Measurements from ENCODE around the gene TOMM34.

DNA sequence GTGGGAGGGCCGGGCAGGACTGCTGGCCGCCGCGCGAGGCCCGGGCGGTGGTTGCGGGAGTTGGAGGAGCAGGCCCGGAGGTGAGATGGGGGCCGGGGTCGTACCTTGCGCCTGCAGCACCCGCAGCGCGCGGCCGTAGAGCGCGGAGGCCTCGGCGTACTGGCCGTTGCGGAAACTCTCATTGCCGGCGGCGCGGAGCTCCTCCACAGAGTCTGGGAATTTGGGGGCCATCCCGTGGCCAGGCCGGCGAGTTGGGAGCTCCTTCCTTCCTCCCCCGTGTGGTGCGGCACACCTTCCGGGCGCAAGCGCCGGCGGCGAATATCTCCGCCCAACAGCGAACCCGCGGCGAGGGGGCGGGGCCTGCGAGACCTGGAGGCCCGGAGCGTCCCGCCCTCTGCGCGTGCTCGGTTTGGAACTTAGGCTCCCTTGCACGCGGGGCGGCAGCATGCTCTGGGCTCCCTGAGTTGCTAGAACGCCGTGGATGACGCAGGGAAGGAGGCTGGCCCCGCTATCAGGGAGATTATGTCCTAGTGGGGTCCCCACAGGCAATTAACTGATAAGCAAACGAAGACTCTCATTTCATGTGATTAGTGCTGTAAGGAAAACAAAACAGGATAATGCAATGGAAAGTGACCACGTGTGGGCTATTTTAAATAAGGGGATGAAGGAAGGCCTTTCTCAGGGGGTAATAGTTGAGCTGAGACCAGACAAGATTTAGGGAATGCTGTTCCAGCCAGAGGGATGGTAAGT is at the start of gene TOMM34:
- TF ChIP-seq, protein P1, sequence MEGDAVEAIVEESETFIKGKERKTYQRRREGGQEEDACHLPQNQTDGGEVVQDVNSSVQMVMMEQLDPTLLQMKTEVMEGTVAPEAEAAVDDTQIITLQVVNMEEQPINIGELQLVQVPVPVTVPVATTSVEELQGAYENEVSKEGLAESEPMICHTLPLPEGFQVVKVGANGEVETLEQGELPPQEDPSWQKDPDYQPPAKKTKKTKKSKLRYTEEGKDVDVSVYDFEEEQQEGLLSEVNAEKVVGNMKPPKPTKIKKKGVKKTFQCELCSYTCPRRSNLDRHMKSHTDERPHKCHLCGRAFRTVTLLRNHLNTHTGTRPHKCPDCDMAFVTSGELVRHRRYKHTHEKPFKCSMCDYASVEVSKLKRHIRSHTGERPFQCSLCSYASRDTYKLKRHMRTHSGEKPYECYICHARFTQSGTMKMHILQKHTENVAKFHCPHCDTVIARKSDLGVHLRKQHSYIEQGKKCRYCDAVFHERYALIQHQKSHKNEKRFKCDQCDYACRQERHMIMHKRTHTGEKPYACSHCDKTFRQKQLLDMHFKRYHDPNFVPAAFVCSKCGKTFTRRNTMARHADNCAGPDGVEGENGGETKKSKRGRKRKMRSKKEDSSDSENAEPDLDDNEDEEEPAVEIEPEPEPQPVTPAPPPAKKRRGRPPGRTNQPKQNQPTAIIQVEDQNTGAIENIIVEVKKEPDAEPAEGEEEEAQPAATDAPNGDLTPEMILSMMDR (IDR thresholded peaks at IDR 0.05): no peak
- TF ChIP-seq POLR2AphosphoS5 (IDR thresholded peaks at IDR 0.05; ENCODE audit: low read depth, low read length): peak; percentile 76
- TF ChIP-seq, protein P2, sequence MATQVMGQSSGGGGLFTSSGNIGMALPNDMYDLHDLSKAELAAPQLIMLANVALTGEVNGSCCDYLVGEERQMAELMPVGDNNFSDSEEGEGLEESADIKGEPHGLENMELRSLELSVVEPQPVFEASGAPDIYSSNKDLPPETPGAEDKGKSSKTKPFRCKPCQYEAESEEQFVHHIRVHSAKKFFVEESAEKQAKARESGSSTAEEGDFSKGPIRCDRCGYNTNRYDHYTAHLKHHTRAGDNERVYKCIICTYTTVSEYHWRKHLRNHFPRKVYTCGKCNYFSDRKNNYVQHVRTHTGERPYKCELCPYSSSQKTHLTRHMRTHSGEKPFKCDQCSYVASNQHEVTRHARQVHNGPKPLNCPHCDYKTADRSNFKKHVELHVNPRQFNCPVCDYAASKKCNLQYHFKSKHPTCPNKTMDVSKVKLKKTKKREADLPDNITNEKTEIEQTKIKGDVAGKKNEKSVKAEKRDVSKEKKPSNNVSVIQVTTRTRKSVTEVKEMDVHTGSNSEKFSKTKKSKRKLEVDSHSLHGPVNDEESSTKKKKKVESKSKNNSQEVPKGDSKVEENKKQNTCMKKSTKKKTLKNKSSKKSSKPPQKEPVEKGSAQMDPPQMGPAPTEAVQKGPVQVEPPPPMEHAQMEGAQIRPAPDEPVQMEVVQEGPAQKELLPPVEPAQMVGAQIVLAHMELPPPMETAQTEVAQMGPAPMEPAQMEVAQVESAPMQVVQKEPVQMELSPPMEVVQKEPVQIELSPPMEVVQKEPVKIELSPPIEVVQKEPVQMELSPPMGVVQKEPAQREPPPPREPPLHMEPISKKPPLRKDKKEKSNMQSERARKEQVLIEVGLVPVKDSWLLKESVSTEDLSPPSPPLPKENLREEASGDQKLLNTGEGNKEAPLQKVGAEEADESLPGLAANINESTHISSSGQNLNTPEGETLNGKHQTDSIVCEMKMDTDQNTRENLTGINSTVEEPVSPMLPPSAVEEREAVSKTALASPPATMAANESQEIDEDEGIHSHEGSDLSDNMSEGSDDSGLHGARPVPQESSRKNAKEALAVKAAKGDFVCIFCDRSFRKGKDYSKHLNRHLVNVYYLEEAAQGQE (IDR thresholded peaks at IDR 0.05; ENCODE audit: insufficient read depth in 1 of 2, low read depth in 2 of 2, low read length in 1 of 2): no peak
- no peak; the same call in 1 of the 2 replicates for TF ChIP-seq TCF7L2 (IDR thresholded peaks at IDR 0.05; ENCODE audit: low read depth, low read length)

Data from Panc1 (cell line).